GM19468 (cell line): Measurements from ENCODE around the gene CTNNA1.
"Not testable (repeated sequence)": the region's sequence is repeated elsewhere in the genome, so short reads cannot be mapped to it uniquely, and the experiment has no call there.

Experiments
- ATAC-seq: cut with Tn5 transposase; IDR thresholded peaks from one replicate; pipeline ENCODE4 v1.9.1; 2021; ENCODE audit warnings: mild to moderate bottlenecking, moderate library complexity, moderate number of reproducible peaks; ENCODE audit not compliant: unreplicated experiment; ENCODE audit errors: extremely low read depth

CTNNA1 gene

DNA sequence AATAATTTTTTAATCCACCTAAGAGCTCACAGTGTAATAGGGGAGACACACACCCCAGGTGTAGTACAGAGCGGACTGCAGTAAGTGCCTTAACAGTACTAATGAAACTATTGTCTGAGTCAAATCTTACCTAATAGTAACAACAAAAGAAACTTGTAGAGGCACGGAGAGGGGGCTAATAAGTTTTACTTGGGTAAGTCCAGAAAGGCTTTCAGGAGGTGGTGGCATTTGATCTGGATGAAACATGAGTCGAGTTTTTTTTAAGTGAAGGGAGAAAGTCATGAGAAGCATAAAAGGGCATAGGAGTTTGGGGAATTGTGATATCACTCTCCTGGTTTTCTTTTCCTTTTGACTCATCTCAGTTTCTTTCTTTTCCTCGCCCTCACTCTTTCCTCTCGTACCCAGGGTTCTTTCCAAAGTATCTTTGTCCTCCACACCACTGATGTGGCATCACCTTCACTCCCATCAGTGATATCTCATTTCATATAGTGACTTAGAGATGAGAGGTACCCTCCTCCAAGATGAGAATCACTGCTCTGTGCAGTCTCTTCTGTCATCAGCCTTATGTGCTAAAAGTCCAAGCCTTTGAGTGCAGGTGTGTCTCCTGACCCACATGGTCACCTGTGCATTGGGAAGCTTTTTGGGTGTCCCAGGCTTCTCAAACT is 2.0 kb downstream of the CTNNA1 start:
- ATAC-seq: no peak

DNA sequence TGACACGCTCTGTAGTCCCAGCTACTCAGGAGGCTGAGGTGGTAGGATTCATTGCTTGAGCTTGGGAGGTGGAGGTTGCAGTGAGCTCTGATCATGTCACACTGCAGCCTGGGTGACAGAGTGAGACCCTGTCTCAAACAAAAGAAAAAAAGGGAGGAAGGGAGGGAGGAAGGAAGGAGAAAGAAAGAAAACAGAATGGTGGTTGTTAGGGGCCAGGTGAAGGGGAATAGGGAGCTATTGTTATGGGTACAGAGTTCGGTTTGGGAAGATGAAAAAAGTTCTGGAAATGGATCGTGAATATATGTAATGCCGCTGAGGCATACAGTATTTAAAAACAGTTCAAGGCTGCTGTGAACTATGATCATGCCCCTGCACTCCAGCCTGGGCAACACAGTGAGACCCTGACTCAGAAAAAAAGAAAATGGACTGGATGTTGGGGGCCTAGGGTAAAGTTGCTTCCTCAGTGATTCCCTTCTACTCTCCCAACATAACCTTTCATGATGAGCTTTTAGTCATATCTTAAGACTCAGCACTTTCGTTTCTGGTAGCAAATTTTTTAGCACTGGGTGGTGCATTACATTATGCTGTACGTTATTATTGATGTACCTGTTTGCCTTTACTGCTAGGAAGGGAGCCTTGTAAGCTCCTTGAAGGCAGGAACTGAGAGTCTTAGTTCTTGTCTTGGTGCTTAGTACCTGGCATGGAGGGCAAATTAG is 4.0 kb downstream of the CTNNA1 start:
- no peak for ATAC-seq

DNA sequence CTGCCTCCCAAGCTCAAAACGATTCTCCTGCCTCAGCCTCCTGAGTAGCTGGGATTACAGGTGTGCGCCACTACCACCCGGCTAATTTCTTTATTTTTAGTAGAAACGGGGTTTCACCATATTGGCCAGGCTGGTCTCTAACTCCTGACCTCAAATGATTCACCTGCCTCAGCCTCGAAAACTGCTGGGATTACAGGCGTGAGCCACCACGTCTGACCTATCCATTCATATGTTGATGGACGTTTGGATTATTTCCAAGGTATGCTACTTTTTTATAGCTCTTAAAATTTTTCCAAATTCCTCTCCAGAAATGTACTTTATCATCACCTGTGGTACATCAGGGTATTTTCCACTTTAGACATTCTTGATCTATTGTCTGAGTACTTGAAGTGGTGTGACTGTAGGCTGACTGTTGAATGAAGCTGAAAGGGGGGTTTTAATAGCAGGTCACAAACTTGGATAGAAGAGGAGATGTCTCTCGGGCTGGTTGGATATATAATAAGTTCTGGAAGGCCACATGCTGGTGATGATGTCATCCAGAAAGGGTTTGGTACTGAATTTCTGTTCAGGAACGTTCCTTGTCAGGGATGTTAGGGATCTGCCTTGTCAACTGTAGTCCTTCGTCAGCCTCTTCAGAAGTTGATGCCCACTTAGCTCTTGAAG is 7.4 kb downstream of the CTNNA1 start:
- ATAC-seq: no peak

DNA sequence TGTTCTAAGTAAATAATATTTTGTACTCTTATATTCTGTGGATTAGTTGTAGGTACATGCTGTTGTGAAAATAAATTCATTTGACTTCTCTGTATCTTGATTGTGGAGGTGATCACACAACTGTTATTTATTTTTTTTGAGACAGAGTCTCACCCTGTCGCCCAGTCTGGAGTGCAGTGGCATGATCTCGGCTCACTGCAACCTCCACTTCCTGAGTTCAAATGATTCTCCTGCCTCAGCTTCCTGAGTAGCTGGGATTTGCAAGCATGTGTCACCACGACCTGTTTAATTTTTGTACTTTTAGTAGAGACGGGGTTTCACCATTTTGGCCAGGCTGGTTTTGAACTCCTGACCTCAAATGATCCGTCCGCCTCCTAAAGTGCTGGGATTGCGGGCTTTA is 7.9 kb downstream of the CTNNA1 start:
- not testable (repeated sequence) for ATAC-seq

DNA sequence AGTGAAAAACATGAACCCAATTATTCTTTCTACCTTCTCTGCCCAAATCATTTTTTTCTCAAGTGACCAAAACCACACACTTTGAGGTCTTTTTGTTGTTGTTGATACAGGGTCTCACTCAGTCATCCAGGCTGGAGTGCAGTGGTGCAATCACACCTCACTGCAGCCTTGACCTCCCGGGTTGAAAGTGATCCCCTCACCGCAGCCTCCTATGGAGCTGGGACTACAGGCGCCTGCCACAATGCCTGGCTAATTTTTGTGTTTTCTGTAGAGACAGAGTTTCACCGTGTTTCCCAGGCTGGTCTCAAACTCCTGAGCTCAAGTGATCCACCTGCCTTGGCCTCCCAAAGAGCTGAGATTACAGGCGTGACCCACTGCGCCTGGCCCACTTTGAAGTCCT is 8.4 kb downstream of the CTNNA1 start:
- ATAC-seq: not testable (repeated sequence)

DNA sequence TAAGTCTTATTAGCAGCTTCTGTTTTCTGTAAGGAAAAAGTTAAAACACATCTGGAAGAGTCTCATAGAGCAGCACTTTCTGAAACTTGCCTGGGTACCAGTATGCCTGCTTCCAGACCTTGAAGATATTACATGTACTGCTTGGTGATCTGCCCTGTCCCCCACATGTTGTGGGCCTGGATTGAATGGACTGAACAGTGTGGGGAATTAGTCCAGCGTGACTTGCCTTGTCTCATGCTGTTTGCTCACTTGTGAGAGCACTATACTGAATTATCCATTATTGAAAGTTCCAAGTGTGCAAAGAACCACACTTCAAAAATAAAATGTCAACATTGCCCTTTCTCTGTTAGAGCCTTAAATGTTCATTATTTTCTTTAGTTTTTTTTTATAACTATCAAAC is 8.9 kb downstream of the CTNNA1 start:
- no peak for ATAC-seq

DNA sequence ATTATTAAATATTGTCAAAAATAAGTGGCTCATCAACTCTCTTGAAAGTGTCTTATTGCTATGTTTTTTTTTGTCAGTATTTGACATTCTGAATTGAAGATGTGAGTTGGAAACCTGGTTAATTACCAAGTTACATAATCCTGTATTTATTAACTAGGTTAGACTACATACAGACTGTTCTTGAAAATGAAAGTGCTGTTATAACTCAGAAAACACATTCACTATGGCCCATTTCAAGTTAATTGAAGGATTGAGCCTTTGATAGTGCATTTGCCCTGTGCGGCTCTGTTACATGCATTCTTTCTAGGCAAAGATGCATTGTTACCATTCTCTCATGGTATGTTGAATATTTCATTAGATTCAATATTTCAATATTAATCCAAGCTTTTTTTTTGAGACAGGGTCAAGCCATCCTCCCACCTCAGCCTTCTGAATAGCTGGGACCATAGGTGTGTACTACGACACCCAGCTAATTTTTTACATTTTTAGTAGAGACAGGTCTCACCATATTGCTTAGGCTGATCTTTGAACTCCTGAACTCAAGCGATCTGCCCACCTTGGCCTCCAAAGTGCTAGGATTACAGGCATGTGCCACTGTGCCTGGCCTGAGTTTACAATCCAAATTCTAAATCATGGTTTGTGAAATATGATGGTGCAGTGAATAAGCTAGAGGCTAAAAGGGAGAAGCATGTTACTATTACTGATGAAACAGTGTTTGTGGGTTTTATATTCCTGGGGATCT is 10.0 kb downstream of the CTNNA1 start:
- ATAC-seq: no peak

DNA sequence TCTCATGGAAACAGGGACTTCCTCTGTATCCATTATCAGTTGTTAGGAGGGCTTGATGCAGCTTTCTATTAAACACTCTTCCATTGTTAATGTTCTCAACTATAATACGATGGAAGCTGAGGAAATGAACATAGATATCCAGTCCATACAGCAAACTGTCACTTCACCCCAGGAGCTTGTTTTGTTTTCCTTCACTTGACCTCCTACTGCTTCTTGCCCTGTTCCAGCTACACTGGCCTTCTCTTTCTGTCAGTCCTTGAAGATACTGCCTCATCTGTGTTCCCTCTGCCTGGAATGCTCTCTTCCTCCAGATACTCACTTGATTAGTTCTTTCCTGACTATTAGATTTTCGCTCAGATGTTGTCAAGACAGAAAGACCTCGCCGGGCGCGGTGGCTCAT is 17.1 kb downstream of the CTNNA1 start:
- ATAC-seq: no peak

DNA sequence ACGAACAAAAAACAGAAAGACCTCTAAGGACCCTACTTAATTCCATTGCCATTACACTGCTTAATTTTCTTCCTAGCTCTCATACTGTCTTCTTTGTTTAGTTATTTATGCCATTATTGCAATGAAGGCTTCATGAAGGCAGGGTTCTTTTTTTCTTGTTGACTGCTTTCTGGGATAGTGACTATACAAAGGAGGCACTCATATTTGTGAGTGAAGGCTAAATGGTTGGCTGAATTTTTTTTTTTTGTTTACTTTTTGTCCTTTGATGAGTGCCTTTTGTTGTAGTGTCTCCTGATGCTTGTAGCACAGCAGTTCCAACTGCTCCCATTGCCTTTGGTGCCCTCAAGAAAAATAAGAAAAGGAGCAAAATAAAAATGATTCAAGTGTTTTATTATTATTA is 17.8 kb downstream of the CTNNA1 start:
- ATAC-seq: no peak

DNA sequence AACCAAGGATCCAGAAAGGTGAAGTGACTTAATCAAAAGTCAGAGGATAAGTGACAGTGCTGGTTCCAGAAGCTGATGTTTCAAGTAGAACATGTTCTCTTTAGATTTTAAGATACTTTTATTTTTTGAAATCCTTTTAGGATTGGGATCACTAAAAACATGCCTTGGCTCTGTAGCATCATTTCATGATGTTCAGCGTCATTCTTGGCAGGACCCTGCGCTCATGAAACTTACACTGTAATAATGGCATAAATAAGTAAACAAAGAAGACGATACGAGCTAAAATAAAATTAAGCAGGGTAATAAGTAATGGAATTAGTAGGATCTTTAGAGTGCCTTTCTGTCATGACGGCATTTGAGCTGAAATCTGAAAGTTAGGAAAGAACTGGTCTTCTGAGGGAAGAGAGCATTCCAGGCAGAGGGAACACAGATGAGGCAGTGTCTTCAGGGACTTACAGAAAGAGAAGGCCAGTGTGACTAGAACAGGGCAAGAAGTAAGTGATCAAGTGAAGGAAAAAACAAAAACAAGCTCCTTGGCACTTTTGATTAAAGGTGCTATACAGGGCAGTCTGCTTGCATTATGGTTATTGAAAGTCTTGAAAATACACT is 19.9 kb downstream of the CTNNA1 start:
- no peak for ATAC-seq

DNA sequence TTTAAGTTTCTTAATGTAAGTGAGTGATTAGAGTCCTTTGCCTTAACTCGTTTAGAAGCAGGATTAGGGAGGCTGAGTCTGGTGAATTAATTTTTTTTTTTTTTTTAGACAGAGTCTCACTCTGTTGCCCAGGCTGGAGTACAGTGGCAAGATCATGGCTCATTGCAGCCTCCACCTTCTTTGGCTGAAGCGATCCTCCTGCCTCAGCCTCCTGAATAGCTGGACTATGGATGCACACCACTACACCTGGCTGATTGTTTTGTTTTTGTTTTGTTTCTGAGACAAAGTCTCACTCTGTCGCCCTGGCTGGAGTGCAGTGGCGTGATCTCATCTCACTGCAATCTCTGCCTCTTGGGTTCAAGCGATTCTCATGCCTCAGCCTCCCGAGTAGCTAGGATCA is 20.4 kb downstream of the CTNNA1 start:
- ATAC-seq: not testable (repeated sequence)

DNA sequence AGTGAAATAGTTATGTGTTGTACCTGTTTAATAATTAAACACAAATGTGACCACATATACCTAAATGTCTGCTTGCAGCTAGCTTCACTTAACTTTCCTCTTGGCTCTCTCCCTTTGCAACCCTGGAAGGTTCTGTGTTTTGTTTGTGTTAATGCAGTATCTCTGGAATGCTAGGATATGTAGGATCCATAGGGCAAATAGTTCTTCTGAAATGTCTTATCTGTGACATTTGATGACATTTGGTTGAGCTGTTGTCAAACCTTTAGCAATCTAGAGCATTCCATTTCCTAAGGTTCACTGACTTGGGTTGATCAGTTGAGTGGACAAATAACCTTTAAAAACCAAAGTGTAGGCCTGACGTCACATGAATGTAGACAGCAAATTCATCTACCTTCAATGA is 21.8 kb downstream of the CTNNA1 start:
- no peak for ATAC-seq

DNA sequence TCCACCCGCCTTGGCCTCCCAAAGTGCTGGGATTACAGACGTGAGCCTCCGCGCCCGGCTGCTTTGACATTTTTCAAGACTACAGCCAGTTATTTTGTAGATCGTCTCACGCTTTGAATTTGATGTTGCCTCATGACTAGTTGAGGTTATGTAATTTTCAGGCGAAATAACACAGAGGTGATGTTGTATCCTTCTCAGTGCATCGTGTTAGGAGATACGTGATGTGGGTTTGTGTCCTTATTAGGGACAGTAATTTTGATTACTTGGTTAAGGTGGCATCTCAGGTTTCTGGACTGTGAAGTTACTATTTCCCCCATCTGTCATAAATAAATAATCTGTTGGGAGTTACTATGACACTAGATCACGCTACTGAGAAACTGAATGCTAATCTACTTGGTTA is 25.0 kb downstream of the CTNNA1 start:
- ATAC-seq: no peak

DNA sequence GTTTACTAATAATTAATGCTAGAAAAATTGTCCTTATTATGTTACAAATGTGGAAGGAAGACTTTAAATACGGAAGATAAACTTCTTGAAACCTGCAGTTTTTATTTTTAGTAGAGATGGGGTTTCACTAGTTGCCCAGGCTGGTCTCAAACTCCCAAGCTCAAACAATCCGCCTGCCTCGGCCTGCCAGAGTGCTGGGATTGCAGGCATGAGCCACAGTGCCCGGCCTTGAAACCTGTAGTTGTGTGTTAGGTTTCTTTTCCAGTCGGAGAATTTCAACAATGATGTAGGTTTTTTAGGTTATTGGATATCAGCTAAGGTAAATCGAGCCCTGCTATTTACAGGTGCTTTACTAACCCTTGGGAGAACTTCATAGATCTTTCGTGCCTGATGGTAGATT is 30.8 kb downstream of the CTNNA1 start:
- ATAC-seq: no peak

DNA sequence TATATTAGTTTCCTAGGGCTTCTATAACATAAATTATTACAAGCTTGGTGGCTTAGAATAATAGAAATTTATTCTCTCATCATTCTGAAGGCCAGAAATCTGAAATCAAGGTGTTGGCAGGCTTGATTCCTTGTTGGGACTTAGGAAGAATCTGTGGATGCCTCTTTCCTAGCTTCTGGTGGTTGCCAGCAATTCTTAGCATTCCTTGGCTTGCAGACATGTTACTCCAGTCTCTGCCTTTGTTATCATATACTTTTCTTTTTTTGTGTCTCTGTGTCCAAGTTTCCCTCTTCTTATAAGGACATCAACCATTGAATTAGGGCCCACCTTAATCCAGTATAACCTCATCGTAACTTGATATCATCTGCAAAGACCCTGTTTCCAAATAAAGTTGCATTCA is 31.4 kb downstream of the CTNNA1 start:
- no peak for ATAC-seq

DNA sequence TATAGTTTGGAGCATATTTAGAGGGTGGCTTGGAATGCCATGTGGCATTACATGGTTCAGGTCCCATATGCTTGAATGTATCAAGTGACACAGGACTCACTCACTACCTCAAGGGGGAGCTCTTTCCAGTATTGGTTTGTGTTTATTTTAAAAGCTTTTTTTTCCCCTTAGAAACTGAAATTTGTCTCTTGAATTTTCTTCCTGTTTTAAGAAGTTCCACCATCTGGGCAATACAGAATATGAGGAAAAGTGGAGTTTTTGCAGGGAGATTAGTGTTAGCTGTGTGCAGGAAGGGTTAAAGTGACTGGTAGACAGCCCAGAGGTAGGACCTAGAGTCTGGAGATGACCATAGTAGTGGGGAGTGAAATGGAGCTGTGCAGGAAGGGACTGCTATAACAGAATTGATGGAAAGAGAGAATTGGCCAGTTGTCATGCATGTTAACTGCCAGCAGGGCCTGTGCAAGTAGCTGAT is 36.6 kb downstream of the CTNNA1 start:
- ATAC-seq: no peak

DNA sequence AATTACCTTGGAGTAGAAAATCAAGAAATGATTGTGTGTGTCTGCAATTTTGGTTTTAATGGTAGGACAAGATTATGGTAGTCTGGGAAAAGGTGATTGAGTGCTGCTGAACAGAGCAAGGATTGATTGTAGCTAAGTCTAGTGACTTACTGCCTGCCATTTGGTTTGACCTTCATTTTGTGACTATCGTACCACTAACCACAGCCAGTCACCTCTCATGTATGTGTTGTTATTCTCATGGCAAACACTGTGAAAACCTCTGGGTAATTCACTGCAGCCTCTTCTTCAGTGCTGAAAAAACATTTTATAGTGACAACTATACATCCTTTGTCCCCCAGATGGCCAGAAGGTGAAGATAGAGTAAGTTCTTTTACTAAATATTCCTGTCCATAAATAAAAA is 37.5 kb downstream of the CTNNA1 start:
- ATAC-seq: no peak

DNA sequence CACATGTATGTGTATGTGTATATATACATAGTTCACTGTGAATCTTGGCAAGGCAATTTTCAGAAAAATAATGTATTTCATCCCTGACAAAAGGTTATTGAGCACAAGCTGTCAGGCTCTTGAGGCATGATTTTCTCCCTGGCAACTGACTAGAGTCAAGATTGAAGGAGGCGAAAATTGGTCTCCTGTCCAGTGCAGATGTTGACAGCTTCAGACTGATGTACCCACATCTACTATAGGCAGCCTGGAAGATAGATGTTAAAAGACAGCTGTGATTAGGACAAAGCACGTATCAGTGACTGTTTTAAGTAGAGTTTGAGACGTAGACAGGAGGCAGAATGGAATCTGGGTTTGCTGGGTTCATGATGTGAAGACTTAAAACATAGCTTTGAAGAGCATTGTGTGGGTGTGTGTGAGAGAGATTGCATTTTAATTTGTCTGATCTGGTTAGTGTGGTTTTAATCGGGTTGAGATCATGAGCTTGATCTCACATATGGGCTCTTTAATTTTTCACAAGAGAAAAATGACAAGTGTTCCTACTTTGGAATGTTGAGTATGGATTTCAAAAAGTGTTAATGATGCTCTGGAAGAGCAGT is 39.1 kb downstream of the CTNNA1 start:
- no peak for ATAC-seq

DNA sequence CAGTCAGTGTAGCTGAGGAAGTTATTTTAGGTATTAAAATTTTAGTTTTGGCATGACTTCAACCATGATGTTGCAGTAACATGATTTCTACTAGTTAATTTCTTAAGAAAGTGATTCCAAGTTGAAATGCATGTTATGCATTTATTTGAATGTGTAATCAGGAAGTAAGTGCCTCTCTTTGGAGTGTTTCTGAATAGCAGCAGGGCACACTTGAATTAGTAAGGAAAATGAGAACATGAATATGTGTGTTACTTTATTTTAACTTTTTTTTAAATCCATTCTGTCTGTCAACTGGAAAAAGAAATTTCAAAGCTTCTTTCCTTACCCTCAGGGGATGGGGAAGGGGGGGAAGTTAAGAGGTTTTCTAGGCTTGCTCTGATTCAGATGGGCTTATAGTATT is 40.4 kb downstream of the CTNNA1 start:
- no peak for ATAC-seq

DNA sequence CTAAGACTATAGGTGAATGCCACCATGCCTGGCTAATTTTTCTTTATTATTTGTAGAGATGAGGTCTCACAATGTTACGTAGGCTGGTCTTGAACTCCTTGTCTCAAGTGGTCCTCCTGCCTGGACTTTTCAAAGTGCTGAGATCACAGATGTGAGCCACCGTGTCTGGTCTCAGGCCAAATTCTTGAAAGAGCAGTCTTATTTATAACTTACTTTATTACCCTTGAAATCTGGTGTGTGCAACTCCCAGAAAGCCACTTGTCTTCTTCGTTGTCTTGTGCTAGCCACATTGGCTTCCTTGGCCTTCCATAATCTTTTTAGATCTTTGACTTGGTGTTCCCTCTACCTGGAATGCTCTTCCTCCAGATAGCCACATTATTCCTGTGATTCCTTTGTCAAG is 50.1 kb downstream of the CTNNA1 start:
- ATAC-seq: no peak
